H1 (cell line): ENCODE measurements around the gene VPS51. TPM values are rescaled to one million over a fixed set of nuclear protein-coding genes. Genes with fewer than 3 reads are reported as not detected.

Experiments used
- CTCF ChIP-seq, 3 experiments: IDR thresholded peaks; 1 replicate in 2 of 3; 2 replicates in 1 of 3; pipeline versions ENCODE4 v1.5.1 to v1.6.1; 2011; ENCODE audit warnings: low read length in 3 of 3, mild to moderate bottlenecking in 3 of 3, inconsistent platforms in 2 of 3, low read depth in 1 of 3, moderate library complexity in 1 of 3; ENCODE audit not compliant: insufficient read depth in 1 of 3; ENCODE audit errors: control extremely low read depth in 1 of 3
- GTF2F1 ChIP-seq: IDR thresholded peaks from 2 replicates; pipeline ENCODE4 v1.6.1; 2012; ENCODE audit warnings: low read depth, low read length, improper control_type of control experiment, borderline replicate concordance
- polyA plus RNA-seq, 7 experiments: library from polyadenylated mRNA; depleted of rRNA in 3 of 7; stranded (reverse) in 5 of 7; unstranded in 2 of 7; fragments of >200 nt in 5 of 7; fragments of 200-250 nt in 2 of 7; gene quantifications; 1 replicate in 5 of 7; 2 replicates in 1 of 7; 4 replicates in 1 of 7; pipeline versions ENCODE4 v1.2.1 to v1.2.3, GENCODE V29; 2011 to 2013; ENCODE audit warnings: missing spikeins in 2 of 7, mixed read lengths in 2 of 7
- total RNA-seq: library from RNA; stranded (reverse); fragmentation: NEBNext Ultra II Directional; extraction: Animal tissue kit (Norgen Biotek cat#: 25700); gene quantifications from 2 replicates; pipeline ENCODE4 v1.2.1, GENCODE V29; 2021

The VPS51 gene
- total and polyA plus RNA-seq, 2 of the 8 experiments (the other 6 are each of a cell fraction or from before 2014, with no cell fraction given), result 97.4 to 142 TPM

- no peak for TF ChIP-seq GTF2F1
- no peak for TF ChIP-seq CTCF (IDR thresholded peaks at IDR 0.05; ENCODE audit: control extremely low read depth in 1 of 3, insufficient read depth in 1 of 3, low read depth in 1 of 3, low read length in 3 of 3)
These were observed 12.7 kb upstream of the VPS51 start (continued) for GRCh38 chr11:65083134-65083833.
